B cell (primary cell): ENCODE measurements around the gene RALY.

Experiments used
- EZH2 ChIP-seq: IDR thresholded peaks from 2 replicates; pipeline ENCODE4 v1.6.1; 2012; ENCODE audit warnings: borderline replicate concordance, low read depth, mild to moderate bottlenecking, moderate library complexity, low read length; ENCODE audit not compliant: insufficient read depth, poor library complexity, severe bottlenecking
- TF ChIP-seq, protein P1 (sequence below): fragments of 200-600 bp; IDR thresholded peaks from one replicate; pipeline ENCODE4 v1.8.0; 2022; ENCODE audit warnings: antibody characterized with exemption, mild to moderate bottlenecking

DNA sequence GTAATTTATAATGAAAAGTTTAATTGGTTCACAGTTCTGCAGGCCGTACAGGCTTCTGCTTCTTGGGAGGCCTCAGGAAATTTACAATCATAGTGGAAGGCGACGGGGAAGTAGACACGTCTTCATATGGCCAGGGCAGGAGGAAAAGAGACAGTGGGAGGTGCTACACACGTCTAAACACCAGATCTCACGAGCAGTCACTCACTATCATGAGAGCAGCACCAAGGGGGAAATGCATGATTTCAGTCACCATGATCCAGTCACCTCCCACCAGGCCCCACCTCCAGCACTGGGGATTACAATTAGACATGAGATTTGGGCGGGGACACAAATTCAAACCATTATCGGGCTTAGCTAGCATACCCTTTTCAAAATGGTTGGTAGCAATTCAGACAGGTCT is 77.1 kb downstream of the RALY start:
- TF ChIP-seq, protein P1, sequence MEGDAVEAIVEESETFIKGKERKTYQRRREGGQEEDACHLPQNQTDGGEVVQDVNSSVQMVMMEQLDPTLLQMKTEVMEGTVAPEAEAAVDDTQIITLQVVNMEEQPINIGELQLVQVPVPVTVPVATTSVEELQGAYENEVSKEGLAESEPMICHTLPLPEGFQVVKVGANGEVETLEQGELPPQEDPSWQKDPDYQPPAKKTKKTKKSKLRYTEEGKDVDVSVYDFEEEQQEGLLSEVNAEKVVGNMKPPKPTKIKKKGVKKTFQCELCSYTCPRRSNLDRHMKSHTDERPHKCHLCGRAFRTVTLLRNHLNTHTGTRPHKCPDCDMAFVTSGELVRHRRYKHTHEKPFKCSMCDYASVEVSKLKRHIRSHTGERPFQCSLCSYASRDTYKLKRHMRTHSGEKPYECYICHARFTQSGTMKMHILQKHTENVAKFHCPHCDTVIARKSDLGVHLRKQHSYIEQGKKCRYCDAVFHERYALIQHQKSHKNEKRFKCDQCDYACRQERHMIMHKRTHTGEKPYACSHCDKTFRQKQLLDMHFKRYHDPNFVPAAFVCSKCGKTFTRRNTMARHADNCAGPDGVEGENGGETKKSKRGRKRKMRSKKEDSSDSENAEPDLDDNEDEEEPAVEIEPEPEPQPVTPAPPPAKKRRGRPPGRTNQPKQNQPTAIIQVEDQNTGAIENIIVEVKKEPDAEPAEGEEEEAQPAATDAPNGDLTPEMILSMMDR: no peak
- TF ChIP-seq EZH2: no peak
